Osteocyte (in vitro differentiated cells): ENCODE measurements around the gene CMSS1. TPM values are rescaled to one million over a fixed set of nuclear protein-coding genes. Genes with fewer than 3 reads are reported as not detected.
A peak's percentile ranks its signal among the peaks of the same experiment; 100 is the strongest.

Experiments
- DNase-seq: peaks from one replicate; pipeline ENCODE4 v3.0.0; 2021; ENCODE audit warnings: mixed read lengths; ENCODE audit not compliant: unreplicated experiment; ENCODE audit errors: extremely low spot score
- H3K27ac Mint-ChIP-seq: one replicate; pipeline ENCODE4 v1.8.0; 2021; ENCODE audit warnings: mild to moderate bottlenecking, mixed read lengths; ENCODE audit not compliant: unreplicated experiment
- H3K27me3 Mint-ChIP-seq: one replicate; pipeline ENCODE4 v1.8.0; 2021; ENCODE audit warnings: mixed read lengths; ENCODE audit not compliant: unreplicated experiment
- H3K36me3 Mint-ChIP-seq: one replicate; pipeline ENCODE4 v1.8.0; 2021; ENCODE audit warnings: mixed read lengths; ENCODE audit not compliant: unreplicated experiment
- H3K4me1 Mint-ChIP-seq: one replicate; pipeline ENCODE4 v1.8.0; 2021; ENCODE audit warnings: mixed read lengths; ENCODE audit not compliant: unreplicated experiment
- H3K4me3 Mint-ChIP-seq: one replicate; pipeline ENCODE4 v1.8.0; 2021; ENCODE audit warnings: mild to moderate bottlenecking, moderate library complexity, mixed read lengths; ENCODE audit not compliant: unreplicated experiment
- H3K9me3 Mint-ChIP-seq: one replicate; pipeline ENCODE4 v1.8.0; 2021; ENCODE audit warnings: mixed read lengths; ENCODE audit not compliant: unreplicated experiment
- CTCF ChIP-seq: fragments of 200-600 bp; sonication (generic); IDR thresholded peaks from 2 replicates; pipeline ENCODE4 v1.5.0; 2021; ENCODE audit warnings: antibody characterized with exemption, mild to moderate bottlenecking, moderate library complexity
- total RNA-seq: library from RNA; stranded (reverse); gene quantifications from 2 replicates; pipeline ENCODE4 v1.2.1, GENCODE V29; 2021

CMSS1 gene
- total RNA-seq, 1 donor from 2014 or later, result 38.5 TPM

DNA sequence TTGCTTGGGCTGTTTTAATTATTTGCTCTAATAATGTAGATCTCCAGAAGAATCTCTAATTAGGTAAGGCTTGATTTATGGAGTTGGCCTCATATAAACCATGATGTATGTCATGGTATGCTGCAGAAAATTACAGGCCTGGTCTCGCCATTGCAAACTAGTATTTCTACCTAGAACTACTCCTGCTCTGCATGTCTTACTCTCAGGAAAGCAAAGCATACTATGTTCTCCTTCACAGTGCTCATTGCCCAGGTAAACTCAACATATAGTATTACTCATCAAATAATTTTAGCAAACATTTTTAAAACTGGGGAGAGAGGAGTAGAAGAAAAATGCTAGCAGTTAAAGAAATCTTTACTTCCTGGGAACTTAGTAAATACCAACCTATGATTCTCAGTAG lies 205.9 kb downstream of the CMSS1 start:
- H3K4me3 Mint-ChIP-seq, result no peak overlapping the region
- no peak for DNase-seq
- TF ChIP-seq CTCF, result no peak
- no peaks in the 10 kb centered on the region for H3K36me3 Mint-ChIP-seq
- H3K9me3 Mint-ChIP-seq, result no peaks in the 10 kb centered on the region
- no peaks in the 10 kb centered on the region for H3K27me3 Mint-ChIP-seq
- H3K4me1 Mint-ChIP-seq, result peaks cover 52% of the 10 kb centered on the region
- peak overlapping the region; percentile 74 for H3K27ac Mint-ChIP-seq

DNA sequence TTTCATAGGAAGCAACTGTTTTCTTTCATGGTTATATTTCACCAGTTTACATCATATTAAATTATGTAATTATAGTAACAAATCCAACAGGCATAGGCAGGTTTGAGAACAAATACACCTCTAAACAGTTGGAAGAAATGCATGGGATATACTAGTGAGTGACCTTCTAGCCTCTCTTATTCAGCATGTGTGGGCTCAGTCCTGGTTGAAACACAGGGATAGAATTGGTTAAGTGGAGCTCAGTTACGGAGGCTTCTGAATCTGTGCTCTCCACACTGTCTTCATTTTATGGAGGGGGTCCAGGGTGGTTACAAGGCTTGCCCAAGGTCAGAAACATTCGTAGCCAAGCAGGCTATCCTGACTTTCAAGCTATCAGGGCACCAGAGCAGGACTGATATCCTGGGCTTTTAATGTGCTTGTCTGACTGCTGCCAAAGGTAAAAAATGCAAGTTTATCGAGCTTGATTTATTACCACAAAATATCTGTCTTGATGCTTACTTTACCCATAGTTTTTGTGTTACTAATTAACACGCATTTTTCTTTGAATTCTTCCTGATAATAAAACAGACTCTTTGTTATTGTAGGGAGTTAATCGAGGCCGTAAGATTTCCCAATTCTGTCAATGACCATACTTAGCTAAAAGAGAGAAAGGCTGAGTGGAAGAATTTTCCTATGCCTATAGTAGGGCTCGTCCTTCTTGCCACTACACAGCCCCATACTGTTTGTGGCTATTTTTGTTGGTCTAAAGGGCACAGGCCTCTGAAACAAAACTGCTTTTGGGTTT lies 207.1 kb downstream of the CMSS1 start:
- no peaks in the 10 kb centered on the region for H3K9me3 Mint-ChIP-seq
- DNase-seq, result no peak
- no peaks in the 10 kb centered on the region for H3K27me3 Mint-ChIP-seq
- H3K36me3 Mint-ChIP-seq, result no peaks in the 10 kb centered on the region
- H3K27ac Mint-ChIP-seq, result peak overlapping the region; percentile 48
- H3K4me3 Mint-ChIP-seq, result no peak overlapping the region
- no peak for TF ChIP-seq CTCF
- peaks cover 44% of the 10 kb centered on the region for H3K4me1 Mint-ChIP-seq

- no peak overlapping the region for H3K27ac Mint-ChIP-seq
- no peak for DNase-seq
- no peaks in the 10 kb centered on the region for H3K9me3 Mint-ChIP-seq
- no peaks in the 10 kb centered on the region for H3K36me3 Mint-ChIP-seq
- H3K27me3 Mint-ChIP-seq, result no peaks in the 10 kb centered on the region
- peaks cover 42% of the 10 kb centered on the region for H3K4me1 Mint-ChIP-seq
- no peak overlapping the region for H3K4me3 Mint-ChIP-seq
- no peak for TF ChIP-seq CTCF
These were observed 209.7 kb downstream of the CMSS1 start for GRCh38 chr3:100027321-100027720.

DNA sequence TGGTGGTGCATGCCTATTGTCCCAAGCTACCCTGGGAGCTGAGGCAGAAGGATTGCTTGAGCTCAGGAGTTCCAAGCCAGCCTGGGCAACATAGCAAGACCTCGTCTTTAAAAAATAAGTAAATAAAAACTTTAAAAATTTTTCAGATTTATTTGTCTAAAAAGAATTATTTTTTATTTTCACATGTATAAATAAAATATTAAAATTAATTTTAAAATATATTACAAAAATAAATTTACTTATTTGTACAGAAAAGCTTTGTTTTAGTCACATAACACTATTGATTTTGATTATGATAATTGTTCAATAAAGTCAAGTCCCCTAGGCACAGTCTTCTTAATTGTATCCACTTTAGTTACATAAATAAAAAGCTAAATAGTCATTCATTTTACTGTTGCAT lies 211.4 kb downstream of the CMSS1 start:
- no peaks in the 10 kb centered on the region for H3K9me3 Mint-ChIP-seq
- DNase-seq, result no peak
- no peak for TF ChIP-seq CTCF
- H3K36me3 Mint-ChIP-seq, result no peaks in the 10 kb centered on the region
- no peak overlapping the region for H3K27ac Mint-ChIP-seq
- H3K4me1 Mint-ChIP-seq, result peaks cover 42% of the 10 kb centered on the region
- H3K4me3 Mint-ChIP-seq, result no peak overlapping the region
- no peaks in the 10 kb centered on the region for H3K27me3 Mint-ChIP-seq

- no peak overlapping the region for H3K27ac Mint-ChIP-seq
- no peak overlapping the region for H3K4me3 Mint-ChIP-seq
- no peaks in the 10 kb centered on the region for H3K9me3 Mint-ChIP-seq
- TF ChIP-seq CTCF, result no peak
- no peaks in the 10 kb centered on the region for H3K36me3 Mint-ChIP-seq
- H3K27me3 Mint-ChIP-seq, result no peaks in the 10 kb centered on the region
- H3K4me1 Mint-ChIP-seq, result peaks cover 44% of the 10 kb centered on the region
- no peak for DNase-seq
These were observed 212.0 kb downstream of the CMSS1 start for GRCh38 chr3:100029689-100030088.
